GM12873 (cell line): ENCODE measurements around the gene HRAS.
A peak's percentile ranks its signal among the peaks of the same experiment; 100 is the strongest.

Experiments used
- CTCF ChIP-seq: IDR thresholded peaks from 2 replicates; pipeline ENCODE4 v1.5.1; 2012; ENCODE audit warnings: low read depth, mild to moderate bottlenecking, moderate library complexity, low read length, control low read depth; ENCODE audit not compliant: insufficient read depth; ENCODE audit errors: missing control alignments

The HRAS gene

GRCh38 chr11:528166-528814 lies 7.1 kb downstream of the HRAS start:
- no peak for TF ChIP-seq CTCF

GRCh38 chr11:526192-526591 lies 9.2 kb downstream of the HRAS start:
- no peak for TF ChIP-seq CTCF

- TF ChIP-seq CTCF, result no peak
Measured at GRCh38 chr11:521177-521688, 14.1 kb downstream of the HRAS start.

- peak; percentile 19 for TF ChIP-seq CTCF
Measured at GRCh38 chr11:520428-521176, 14.8 kb downstream of the HRAS start.

- TF ChIP-seq CTCF, result peak; percentile 85
Measured at GRCh38 chr11:518463-519202, 16.7 kb downstream of the HRAS start.

GRCh38 chr11:516400-516799 lies 19.0 kb downstream of the HRAS start:
- TF ChIP-seq CTCF, result no peak

- no peak for TF ChIP-seq CTCF
Measured at GRCh38 chr11:515131-515530, 20.2 kb downstream of the HRAS start.
